Stimulated activated CD8-positive, alpha-beta memory T cell treated with anti-CD3 and anti-CD28 coated beads, Interleukin-15, amount 100 ng/mL, for 24 hours (primary cell): ENCODE results near the gene BMX.

Experiments used
- DNase-seq: peaks from one replicate; pipeline ENCODE4 v3.0.0-alpha.2; 2020; ENCODE audit warnings: low read depth

BMX gene

GRCh38 chrX:15507005-15507404, 6.4 kb downstream of the BMX start:
- DNase-seq: no peak

GRCh38 chrX:15509845-15510244, 9.2 kb downstream of the BMX start:
- DNase-seq: no peak

DNA sequence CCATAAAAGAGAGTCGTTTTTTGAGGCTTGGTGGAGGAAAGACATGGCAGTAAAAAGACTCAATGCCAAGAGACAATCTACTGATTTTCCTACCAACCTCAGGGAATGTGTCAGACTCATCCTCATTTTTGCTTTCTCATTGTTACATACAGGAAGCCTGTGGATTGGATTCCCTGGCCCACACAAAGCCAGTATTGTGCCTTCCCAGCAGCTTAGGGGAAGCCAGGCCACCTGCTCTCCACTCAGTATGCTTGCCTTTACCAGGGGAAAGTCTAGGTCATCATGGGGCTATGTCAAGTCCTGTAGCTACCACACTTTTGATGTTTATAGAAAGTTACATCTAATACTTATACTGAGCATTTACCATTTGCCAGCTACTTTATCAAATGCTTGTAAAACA, 11.0 kb downstream of the BMX start:
- no peak for DNase-seq

GRCh38 chrX:15512401-15512965, 11.9 kb downstream of the BMX start:
- DNase-seq: no peak

- no peak for DNase-seq
Measured at GRCh38 chrX:15514279-15514678, 13.7 kb downstream of the BMX start.

DNA sequence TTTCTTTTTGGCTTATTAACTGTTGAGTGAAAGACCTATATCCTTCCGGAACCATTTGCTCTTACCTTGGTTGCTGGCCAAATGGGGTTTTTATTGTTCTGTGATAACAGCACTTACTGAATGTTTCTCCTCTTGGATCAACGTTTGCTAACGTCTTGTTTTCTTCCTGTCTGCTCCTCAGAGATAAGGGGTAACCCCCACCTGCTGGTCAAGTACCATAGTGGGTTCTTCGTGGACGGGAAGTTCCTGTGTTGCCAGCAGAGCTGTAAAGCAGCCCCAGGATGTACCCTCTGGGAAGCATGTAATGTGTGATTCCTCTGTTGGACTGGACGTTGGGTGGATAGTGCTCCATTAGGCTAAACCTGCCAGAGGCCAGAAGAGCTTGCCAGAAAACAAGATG, 15.3 kb downstream of the BMX start:
- DNase-seq: no peak

GRCh38 chrX:15522464-15522863, 21.9 kb downstream of the BMX start:
- DNase-seq: no peak

GRCh38 chrX:15523088-15523487, 22.5 kb downstream of the BMX start:
- no peak for DNase-seq

- DNase-seq: no peak
Measured at GRCh38 chrX:15524417-15524816, 23.8 kb downstream of the BMX start.

DNA sequence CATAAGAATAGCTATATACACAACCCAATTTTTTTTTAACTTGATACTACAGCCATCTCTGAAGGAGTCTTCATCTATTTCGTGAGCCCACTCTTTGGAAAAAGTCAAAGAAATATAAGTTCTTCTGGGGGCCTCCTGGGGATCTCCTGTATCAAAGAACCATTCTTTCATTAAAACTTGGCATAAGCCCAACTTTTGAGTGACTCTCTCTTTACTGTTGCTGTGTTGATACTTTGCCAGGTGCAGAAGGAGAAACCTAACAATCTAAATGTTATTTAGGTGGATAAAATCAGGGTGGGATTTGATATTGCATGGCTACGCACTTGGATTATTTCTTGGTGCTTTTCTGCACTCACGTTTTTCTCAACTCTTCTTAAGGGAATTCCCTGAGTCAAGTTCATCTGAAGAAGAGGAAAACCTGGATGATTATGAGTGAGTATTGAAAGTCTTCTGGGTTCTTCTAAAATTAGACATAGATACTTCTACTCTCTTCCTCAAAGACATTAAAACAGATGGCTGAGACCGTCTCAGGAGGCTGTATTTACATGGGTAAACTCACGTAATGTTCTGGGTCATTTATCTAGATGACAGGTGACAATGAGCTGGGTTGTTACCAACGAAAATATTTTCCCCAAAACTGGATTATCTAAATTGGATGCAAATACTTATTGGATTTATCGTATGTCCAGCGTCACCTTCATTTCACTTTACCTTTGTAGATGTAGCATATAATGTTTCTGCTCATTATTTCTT, 25.2 kb downstream of the BMX start:
- no peak for DNase-seq

DNA sequence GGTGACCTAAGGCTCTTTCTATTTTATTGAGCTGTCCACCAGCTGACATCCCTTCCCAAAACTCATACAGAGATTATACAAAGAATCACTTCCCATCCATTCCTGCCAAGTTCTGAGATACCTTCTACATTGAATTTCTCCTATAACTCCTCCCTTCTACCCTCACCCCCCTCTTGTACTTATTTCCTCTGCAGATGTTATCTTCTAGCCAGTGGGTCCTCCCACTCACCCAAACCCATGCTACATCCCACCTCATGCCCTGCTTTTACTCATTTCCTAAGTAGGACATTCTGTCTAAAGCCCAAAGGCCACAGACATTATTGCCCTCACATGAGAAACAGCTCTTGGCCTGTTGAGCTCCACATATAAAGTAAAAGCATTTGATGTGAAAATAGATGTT, 28.6 kb downstream of the BMX start:
- DNase-seq: no peak

DNA sequence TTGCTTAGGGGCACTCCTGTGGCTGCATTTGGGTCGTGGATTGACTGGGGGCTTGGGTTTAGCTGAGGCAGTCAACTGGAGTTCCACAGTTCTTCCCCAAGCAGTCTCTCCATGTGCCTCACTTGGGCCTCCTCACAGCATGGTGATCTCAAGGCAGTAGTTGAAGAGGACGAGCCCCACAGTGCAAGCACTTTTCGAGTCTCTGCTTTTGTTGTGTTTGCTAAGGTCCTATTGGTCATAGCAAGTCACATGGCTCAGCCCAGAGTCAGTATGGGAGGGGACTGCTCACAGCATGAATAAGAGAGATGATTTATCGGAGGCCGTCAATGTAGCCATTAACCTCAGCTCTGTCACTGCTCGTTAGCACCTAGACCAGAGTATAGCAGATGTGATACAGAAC, 29.7 kb downstream of the BMX start:
- no peak for DNase-seq

GRCh38 chrX:15546745-15547144, 46.1 kb downstream of the BMX start:
- no peak for DNase-seq

- no peak for DNase-seq
Measured at GRCh38 chrX:15547356-15547755, 46.7 kb downstream of the BMX start.

DNA sequence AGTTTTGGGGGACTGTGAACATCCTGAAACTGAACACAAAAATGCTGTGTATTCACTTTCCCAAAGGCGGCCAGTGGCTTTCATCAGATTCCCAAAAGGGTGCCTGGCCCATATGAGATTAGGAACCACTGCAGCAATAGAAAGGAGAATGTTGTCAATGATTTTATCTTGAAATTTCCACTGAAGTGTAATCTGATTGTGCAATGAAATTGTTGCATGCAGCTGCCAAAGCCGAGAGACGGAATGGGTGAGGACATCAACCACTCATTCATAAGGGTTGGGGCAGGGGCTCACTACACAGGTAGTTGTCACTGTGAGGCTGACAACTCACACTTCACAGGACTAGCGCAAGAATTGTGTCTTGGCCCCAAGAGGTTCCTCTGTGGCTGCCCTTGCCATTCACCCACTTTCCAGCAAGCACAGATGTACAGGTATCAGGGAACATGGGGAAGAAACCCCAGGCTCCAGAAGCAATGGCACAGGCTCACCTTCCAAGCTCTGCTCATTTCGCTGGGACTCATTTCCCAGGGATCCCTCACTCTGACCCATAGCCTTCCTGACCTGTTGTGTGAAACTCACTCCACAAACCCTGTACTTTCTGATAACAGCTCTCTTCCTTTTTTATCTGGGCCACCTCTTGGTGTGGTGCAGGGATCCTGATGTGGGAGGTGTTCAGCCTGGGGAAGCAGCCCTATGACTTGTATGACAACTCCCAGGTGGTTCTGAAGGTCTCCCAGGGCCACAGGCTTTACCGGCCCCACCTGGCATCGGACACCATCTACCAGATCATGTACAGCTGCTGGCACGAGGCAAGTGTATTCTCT, 48.8 kb downstream of the BMX start:
- no peak for DNase-seq

DNA sequence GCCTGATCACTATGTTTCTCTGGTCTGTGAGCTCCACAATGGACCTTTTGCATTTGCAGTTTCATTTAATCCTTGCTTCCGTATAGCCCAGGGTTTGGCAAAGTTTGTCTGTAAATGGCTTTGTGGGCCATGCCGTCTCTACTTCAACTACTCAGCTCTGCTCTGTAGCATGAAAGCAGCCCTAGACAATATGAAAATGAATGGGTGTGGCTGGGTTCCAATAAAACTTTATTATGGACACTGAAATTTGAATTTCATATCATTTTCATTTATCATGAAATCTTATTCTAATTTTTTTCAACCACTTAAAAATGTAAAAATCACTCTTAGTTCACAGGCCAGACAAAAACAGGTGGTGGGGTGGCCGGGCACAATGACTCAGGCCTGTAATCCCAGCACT, 58.6 kb downstream of the BMX start:
- no peak for DNase-seq

DNA sequence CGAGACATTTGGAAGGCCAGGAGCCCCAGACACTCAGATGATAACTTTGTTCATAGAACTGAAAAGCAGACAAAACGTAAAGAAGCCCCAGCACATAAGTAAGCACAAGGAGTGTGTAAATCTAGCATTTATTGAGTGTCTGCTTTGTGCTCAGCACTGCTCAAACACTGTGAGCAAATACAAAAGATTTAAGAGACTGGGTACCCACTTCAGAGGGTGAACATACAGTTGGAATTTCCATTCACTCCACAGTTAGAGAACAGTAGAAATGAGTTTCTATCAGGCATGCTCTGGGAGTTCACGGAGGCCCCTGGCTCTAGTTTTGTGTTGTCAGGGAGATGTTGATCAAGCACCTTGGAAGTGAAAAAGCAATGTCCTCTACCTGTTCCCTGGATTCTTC, 60.3 kb downstream of the BMX start:
- no peak for DNase-seq

DNA sequence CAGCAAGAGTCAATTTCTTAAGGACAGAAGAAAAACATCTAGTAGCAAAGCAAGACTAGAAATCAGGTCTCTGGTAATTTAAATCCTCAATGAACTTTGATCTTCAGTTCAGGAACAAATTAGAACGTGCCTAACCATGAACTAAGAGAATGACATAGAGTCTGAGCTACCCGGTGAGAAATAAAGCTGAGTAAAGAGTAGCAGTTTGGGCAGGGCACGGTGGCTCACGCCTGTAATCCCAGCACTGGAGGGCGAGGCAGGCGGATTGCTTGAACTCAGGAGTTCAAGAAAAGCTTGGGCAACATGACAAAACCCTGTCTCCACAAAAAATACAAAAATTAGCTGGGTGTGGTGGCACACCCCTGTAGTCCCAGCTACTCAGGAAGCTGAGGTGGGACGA, 62.4 kb downstream of the BMX start:
- no peak for DNase-seq

GRCh38 chrX:15564981-15565579, 64.5 kb downstream of the BMX start:
- no peak for DNase-seq

DNA sequence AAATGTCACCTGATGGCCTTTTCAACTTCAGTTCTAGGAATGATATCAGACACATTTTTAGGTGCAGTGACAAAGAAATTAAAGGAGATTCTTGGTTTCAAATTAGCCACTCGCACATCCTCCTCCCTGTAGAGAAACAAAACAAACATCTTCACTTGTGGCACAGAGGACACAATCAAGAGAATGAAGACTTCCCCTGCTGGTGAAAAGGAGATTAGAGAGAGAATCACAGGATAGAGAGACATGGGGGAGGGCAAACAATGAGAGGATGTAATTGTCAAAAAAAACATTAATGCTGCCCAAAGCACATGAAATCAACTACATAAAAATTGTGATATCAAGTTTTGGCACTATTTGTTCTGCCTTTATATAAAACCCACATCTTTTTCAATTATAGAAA, 65.6 kb downstream of the BMX start:
- DNase-seq: no peak

DNA sequence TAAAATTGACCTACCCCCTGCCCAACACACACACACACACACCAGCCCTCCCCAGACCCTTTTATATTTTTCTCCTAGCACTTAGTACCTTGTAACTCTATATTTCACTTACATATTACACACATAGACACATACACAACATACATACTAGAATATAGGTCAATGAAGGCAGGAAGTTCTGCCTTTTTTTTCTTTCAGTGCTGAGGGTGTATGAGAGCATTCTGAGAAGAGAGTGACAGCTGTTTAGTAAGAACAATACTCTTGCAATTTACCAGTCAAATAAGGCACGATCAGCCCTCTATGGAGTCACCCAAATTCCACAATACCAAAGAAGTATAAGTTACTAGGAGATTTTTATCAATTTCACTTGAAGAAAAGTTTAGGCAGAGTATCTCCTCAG, 66.7 kb downstream of the BMX start:
- DNase-seq: no peak

DNA sequence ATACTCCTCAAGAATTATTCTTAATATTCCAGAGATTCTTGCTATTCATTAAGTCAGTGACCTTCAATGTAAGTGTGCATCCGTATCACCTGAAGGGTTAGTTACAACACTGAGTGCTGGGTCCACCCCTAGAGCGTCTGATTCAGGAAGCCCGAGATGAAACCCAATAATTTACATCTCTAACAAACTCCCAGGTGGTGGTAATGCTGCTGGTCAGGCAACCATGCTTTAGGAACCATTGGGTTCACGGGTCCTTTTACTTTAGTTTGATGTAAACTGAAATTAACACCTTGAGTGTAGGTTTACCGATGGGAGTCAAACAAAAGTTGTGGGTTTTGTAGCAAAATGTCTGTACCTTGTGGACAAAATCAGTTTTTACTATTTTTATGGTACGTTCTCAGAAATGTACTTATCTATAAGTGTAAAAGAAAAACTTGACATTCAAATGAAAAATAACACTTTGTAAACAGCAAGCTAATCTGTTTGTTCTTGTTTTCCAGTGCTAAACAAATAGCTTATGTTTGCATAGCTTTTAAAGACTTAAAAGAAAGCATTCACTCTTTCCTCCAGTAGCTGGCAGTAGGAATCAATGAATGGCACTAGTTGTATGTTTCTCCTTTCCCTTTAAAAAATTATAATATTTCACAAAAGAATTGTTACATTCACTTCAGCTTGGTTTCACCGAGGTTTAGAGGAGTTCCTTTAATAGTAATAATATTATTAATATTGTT, 67.4 kb downstream of the BMX start:
- DNase-seq: no peak
